Neuronal stem cell (in vitro differentiated cells): Measurements from ENCODE around the gene GOLGA8F. TPM values are rescaled to one million over a fixed set of nuclear protein-coding genes. Genes with fewer than 3 reads are reported as not detected.

Source experiments
- small RNA-seq: library from polyadenylated mRNA; stranded (forward); fragments of <200 nt; extraction: miRNeasy Mini kit (QIAGEN cat#:217004); gene quantifications from one replicate; pipeline ENCODE3, GENCODE V24; 2013; ENCODE audit not compliant: insufficient read depth

GOLGA8F gene

Small RNA genes within 50 kb of the gene (small RNA-seq; reads per million reads assigned to genes)
- gene AC091304.5 = not detected
- gene AC091304.6 = not detected
- gene AC091304.9 = not detected
- not detected for gene MIR4509-2
- gene RN7SL238P = not detected
